ENCODE results near the gene CORO2A.
"Not testable (repeated sequence)": the region's sequence is repeated elsewhere in the genome, so short reads cannot be mapped to it uniquely, and the experiment has no call there.

The CORO2A gene

GRCh38 chr9:98187926-98188325 is 4.5 kb downstream of the CORO2A start:
- no peak for DNase-seq

- no peak for DNase-seq
Measured at GRCh38 chr9:98186236-98186635, 6.2 kb downstream of the CORO2A start.

- no peak for DNase-seq
Measured at GRCh38 chr9:98185611-98186171, 6.7 kb downstream of the CORO2A start.

- DNase-seq, result no peak
Measured at GRCh38 chr9:98185021-98185567, 7.3 kb downstream of the CORO2A start.

- DNase-seq, result no peak
Measured at GRCh38 chr9:98184326-98184725, 8.1 kb downstream of the CORO2A start.

GRCh38 chr9:98182889-98183599 is 9.4 kb downstream of the CORO2A start:
- no peak for DNase-seq

- no peak for DNase-seq
Measured at GRCh38 chr9:98182069-98182820, 10.2 kb downstream of the CORO2A start.

GRCh38 chr9:98181746-98182068 is 10.7 kb downstream of the CORO2A start:
- no peak for DNase-seq

GRCh38 chr9:98180996-98181395 is 11.4 kb downstream of the CORO2A start:
- no peak for DNase-seq

- no peak for DNase-seq
Measured at GRCh38 chr9:98178874-98179850, 13.3 kb downstream of the CORO2A start.

GRCh38 chr9:98176391-98177259 is 15.8 kb downstream of the CORO2A start:
- no peak for DNase-seq

- DNase-seq, result no peak
Measured at GRCh38 chr9:98175762-98176161, 16.7 kb downstream of the CORO2A start.

- no peak for DNase-seq
Measured at GRCh38 chr9:98175028-98175569, 17.3 kb downstream of the CORO2A start.

GRCh38 chr9:98174502-98174918 is 17.9 kb downstream of the CORO2A start:
- not testable (repeated sequence) for DNase-seq

- DNase-seq, result no peak
Measured at GRCh38 chr9:98173181-98173580, 19.3 kb downstream of the CORO2A start.

- DNase-seq, result peak; percentile 86
Measured at GRCh38 chr9:98172604-98173003, 19.8 kb downstream of the CORO2A start.

- DNase-seq, result no peak
Measured at GRCh38 chr9:98171176-98171925, 21.1 kb downstream of the CORO2A start.

- no peak for DNase-seq
Measured at GRCh38 chr9:98168941-98169488, 23.4 kb downstream of the CORO2A start.

GRCh38 chr9:98168153-98168780 is 24.2 kb downstream of the CORO2A start:
- DNase-seq, result no peak

- no peak for DNase-seq
Measured at GRCh38 chr9:98164912-98165311, 27.5 kb downstream of the CORO2A start.

Data from NCI-H1105 treated with DMSO at 0.1 percent for 48 hours (cell line).